Testis (tissue), 2 donors: Measurements from ENCODE around the gene OR4M1.

ENCODE experiments used
- POLR2A ChIP-seq: fragments of 450-650 bp; IDR thresholded peaks from one replicate; pipeline ENCODE4 v1.6.1; 2017; ENCODE audit warnings: antibody characterized with exemption, mild to moderate bottlenecking, moderate library complexity
- TF ChIP-seq, protein P1 (sequence below), 3 experiments: fragments of 450-650 bp in 2 of 3; fragments of 200-600 bp in 1 of 3; sonication (generic) in 1 of 3; IDR thresholded peaks; one replicate each; pipeline ENCODE4 v1.5.1; 2016 to 2019; ENCODE audit warnings: antibody characterized with exemption in 3 of 3, mild to moderate bottlenecking in 2 of 3, moderate library complexity in 1 of 3

DNA sequence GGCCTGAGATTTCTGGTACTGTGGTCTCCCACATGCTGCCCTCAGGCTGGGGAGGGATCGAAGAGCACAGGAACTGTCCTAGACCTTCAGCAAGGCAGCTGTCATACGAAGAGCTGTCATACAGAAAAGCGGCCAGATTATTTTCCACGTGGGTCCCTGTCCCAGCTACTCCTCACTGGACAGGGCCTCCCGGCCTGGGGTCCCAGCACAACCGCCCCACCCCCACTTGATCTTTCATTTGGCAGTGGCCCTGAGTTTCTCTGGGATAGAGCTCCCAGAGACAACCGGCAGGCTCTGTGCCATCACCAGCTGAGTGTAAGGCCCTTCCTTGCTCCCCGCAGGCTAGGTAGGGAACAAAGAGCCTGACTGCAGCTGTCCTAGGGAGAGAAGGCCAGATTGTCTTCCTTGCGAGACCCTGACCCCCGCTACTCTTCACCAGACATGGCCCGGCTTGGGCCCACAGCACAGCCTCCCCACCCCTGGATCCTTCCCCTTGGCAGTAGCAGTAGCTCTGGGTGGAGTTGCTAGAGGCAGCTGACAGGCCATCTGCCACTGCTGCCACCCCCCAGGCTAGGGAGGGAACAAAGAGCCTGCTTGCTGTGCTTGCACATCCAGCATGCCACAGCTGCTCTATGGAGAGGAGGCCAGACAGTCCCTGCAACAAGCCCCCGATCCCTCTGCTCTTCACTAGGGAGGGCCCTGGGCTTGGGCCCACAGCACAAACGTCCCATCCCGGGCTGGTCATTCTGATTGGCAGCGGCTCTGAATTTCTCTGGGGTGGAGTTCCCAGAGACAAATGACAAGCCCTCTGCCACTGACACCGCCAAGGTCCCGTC, 27.2 kb downstream of the OR4M1 start:
- TF ChIP-seq, protein P1, sequence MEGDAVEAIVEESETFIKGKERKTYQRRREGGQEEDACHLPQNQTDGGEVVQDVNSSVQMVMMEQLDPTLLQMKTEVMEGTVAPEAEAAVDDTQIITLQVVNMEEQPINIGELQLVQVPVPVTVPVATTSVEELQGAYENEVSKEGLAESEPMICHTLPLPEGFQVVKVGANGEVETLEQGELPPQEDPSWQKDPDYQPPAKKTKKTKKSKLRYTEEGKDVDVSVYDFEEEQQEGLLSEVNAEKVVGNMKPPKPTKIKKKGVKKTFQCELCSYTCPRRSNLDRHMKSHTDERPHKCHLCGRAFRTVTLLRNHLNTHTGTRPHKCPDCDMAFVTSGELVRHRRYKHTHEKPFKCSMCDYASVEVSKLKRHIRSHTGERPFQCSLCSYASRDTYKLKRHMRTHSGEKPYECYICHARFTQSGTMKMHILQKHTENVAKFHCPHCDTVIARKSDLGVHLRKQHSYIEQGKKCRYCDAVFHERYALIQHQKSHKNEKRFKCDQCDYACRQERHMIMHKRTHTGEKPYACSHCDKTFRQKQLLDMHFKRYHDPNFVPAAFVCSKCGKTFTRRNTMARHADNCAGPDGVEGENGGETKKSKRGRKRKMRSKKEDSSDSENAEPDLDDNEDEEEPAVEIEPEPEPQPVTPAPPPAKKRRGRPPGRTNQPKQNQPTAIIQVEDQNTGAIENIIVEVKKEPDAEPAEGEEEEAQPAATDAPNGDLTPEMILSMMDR (IDR thresholded peaks at IDR 0.05): no peak
- no peak for TF ChIP-seq POLR2A
